GM12878 (cell line): ENCODE results near the gene KLHL7. TPM values are rescaled to one million over a fixed set of nuclear protein-coding genes. Genes with fewer than 3 reads are reported as not detected.

Source experiments
- BCL11A ChIP-seq: IDR thresholded peaks from 2 replicates; pipeline ENCODE4 v1.6.1; 2011; ENCODE audit warnings: low read depth, low read length
- BHLHE40 ChIP-seq, 2 experiments: fragments of 450-650 bp in 1 of 2; IDR thresholded peaks; 2 replicates each; pipeline ENCODE4 v1.6.1; 2011 to 2017; ENCODE audit warnings: low read depth in 2 of 2, borderline replicate concordance in 1 of 2, improper control_type of control experiment in 1 of 2, low read length in 1 of 2, mild to moderate bottlenecking in 1 of 2
- GABPA ChIP-seq: IDR thresholded peaks from 2 replicates; pipeline ENCODE4 v1.6.1; 2014; ENCODE audit warnings: antibody characterized with exemption, low read depth, mild to moderate bottlenecking, inconsistent platforms
- MYB ChIP-seq: fragments of 150-350 bp; IDR thresholded peaks from 2 replicates; pipeline ENCODE4 v1.6.1; 2014; ENCODE audit warnings: mild to moderate bottlenecking, low read depth, low read length, borderline replicate concordance
- NFYA ChIP-seq: IDR thresholded peaks from 2 replicates; pipeline ENCODE4 v1.6.1; 2011; ENCODE audit warnings: low read depth, mild to moderate bottlenecking, low read length, improper control_type of control experiment, borderline replicate concordance
- NR2C2 ChIP-seq: IDR thresholded peaks from 2 replicates; pipeline ENCODE4 v1.6.1; 2011; ENCODE audit warnings: borderline replicate concordance, low read depth; ENCODE audit not compliant: control insufficient read depth, insufficient read length
- NR2F1 ChIP-seq: fragments of 450-650 bp; conservative IDR thresholded peaks from 2 replicates; pipeline ENCODE4 v1.6.1; 2017; ENCODE audit warnings: mild to moderate bottlenecking
- SIX5 ChIP-seq: IDR thresholded peaks from 2 replicates; pipeline ENCODE4 v1.6.1; 2011; ENCODE audit warnings: mild to moderate bottlenecking, low read depth, low read length, moderate library complexity; ENCODE audit not compliant: severe bottlenecking
- SP1 ChIP-seq: IDR thresholded peaks from one replicate; pipeline ENCODE4 v1.6.1; 2011; ENCODE audit warnings: low read depth, low read length
- STAT3 ChIP-seq: IDR thresholded peaks from 2 replicates; pipeline ENCODE4 v1.6.1; 2011; ENCODE audit warnings: low read depth, low read length, improper control_type of control experiment
- polyA plus RNA-seq, 11 experiments: library from polyadenylated mRNA; depleted of rRNA in 4 of 11; unstranded in 6 of 11; stranded (reverse) in 5 of 11; fragments of >200 nt; fragmentation: Nextera tagmentation in 4 of 11; fragmentation: Illumina TruSeq in 1 of 11; extraction: Ambion mirVana in 4 of 11; extraction: Trizol in 1 of 11; gene quantifications; 1 replicate in 1 of 11; 2 replicates in 10 of 11; pipeline versions ENCODE4 v1.2.1 to v1.2.3, GENCODE V29; 2011 to 2016; ENCODE audit warnings: inconsistent platforms in 2 of 11, missing spikeins in 2 of 11, low read depth in 1 of 11
- total RNA-seq, 4 experiments: library from RNA; depleted of rRNA in 3 of 4; stranded (reverse); fragments of >200 nt in 3 of 4; fragmentation: Illumina TruSeq in 1 of 4; extraction: Trizol in 1 of 4; gene quantifications; 2 replicates each; pipeline versions ENCODE4 v1.2.1 to v1.2.3, GENCODE V29; 2013 to 2021
- TF ChIP-seq, protein P1 (sequence below): fragments of 450-650 bp; IDR thresholded peaks from 2 replicates; pipeline ENCODE4 v1.6.1; 2017; ENCODE audit warnings: mild to moderate bottlenecking, moderate library complexity
- TF ChIP-seq, protein P2 (sequence below): IDR thresholded peaks from 2 replicates; pipeline ENCODE4 v1.6.1; 2011; ENCODE audit warnings: borderline replicate concordance, low read depth, mild to moderate bottlenecking, moderate library complexity, low read length; ENCODE audit not compliant: insufficient read depth, poor library complexity, severe bottlenecking
- TF ChIP-seq, protein P3 (sequence below): fragments of 450-650 bp; formaldehyde crosslinking; IDR thresholded peaks from 2 replicates; pipeline ENCODE4 v1.4.0; 2020; ENCODE audit warnings: mild to moderate bottlenecking, moderate library complexity
- TF ChIP-seq, protein P4 (sequence below): fragments of 450-650 bp; IDR thresholded peaks from 2 replicates; pipeline ENCODE4 v1.6.1; 2014; ENCODE audit warnings: mild to moderate bottlenecking

KLHL7 gene
- total and polyA plus RNA-seq, 10 of the 15 experiments (the other 5 are each of a cell fraction or from before 2014, with no cell fraction given): 6.4 to 38.7 (median 20.9) TPM

DNA sequence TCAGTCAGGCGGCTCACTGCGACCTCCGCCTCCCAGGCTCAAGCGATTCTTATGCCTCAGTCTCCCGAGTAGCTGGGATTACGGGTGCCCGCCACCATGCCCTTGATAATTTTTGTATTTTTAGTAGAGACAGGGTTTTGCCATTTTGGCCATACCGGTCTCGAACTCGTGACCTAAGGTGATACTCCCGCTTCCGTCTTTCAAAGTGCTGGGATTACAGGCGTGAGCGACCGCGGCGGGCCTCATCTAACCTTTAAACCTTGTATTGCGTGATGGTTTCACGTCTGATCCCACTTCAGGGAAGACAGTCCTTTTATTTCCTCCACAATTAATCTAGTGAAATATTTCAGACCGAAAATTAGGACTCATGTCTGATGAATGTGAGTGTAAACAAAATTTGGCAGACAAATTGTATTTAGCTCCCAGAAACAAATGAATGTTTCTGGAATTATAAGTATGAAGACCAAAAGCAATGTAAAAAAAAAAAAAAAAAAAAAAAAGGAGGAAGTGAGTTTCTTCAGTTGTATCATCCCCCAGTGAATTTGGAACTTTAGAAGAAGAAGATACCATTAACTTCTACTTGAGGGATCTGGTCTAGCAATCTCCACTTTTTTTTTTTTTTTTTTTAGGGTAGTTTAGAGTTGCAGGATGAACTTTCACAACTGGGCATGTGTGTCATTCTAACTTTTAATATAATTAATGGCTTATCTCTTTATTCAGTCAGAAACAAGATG is 77.9 kb downstream of the KLHL7 start (continued):
- TF ChIP-seq, protein P1, sequence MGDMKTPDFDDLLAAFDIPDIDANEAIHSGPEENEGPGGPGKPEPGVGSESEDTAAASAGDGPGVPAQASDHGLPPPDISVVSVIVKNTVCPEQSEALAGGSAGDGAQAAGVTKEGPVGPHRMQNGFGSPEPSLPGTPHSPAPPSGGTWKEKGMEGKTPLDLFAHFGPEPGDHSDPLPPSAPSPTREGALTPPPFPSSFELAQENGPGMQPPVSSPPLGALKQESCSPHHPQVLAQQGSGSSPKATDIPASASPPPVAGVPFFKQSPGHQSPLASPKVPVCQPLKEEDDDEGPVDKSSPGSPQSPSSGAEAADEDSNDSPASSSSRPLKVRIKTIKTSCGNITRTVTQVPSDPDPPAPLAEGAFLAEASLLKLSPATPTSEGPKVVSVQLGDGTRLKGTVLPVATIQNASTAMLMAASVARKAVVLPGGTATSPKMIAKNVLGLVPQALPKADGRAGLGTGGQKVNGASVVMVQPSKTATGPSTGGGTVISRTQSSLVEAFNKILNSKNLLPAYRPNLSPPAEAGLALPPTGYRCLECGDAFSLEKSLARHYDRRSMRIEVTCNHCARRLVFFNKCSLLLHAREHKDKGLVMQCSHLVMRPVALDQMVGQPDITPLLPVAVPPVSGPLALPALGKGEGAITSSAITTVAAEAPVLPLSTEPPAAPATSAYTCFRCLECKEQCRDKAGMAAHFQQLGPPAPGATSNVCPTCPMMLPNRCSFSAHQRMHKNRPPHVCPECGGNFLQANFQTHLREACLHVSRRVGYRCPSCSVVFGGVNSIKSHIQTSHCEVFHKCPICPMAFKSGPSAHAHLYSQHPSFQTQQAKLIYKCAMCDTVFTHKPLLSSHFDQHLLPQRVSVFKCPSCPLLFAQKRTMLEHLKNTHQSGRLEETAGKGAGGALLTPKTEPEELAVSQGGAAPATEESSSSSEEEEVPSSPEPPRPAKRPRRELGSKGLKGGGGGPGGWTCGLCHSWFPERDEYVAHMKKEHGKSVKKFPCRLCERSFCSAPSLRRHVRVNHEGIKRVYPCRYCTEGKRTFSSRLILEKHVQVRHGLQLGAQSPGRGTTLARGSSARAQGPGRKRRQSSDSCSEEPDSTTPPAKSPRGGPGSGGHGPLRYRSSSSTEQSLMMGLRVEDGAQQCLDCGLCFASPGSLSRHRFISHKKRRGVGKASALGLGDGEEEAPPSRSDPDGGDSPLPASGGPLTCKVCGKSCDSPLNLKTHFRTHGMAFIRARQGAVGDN: no peak
- TF ChIP-seq SIX5: no peak
- TF ChIP-seq MYB: 0 out of 2 replicates have a peak, but pooled peaks have one; percentile 23
- no peak for TF ChIP-seq NFYA
- TF ChIP-seq NR2C2: no peak
- TF ChIP-seq, protein P2, sequence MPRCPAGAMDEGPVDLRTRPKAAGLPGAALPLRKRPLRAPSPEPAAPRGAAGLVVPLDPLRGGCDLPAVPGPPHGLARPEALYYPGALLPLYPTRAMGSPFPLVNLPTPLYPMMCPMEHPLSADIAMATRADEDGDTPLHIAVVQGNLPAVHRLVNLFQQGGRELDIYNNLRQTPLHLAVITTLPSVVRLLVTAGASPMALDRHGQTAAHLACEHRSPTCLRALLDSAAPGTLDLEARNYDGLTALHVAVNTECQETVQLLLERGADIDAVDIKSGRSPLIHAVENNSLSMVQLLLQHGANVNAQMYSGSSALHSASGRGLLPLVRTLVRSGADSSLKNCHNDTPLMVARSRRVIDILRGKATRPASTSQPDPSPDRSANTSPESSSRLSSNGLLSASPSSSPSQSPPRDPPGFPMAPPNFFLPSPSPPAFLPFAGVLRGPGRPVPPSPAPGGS: no peak
- TF ChIP-seq, protein P3, sequence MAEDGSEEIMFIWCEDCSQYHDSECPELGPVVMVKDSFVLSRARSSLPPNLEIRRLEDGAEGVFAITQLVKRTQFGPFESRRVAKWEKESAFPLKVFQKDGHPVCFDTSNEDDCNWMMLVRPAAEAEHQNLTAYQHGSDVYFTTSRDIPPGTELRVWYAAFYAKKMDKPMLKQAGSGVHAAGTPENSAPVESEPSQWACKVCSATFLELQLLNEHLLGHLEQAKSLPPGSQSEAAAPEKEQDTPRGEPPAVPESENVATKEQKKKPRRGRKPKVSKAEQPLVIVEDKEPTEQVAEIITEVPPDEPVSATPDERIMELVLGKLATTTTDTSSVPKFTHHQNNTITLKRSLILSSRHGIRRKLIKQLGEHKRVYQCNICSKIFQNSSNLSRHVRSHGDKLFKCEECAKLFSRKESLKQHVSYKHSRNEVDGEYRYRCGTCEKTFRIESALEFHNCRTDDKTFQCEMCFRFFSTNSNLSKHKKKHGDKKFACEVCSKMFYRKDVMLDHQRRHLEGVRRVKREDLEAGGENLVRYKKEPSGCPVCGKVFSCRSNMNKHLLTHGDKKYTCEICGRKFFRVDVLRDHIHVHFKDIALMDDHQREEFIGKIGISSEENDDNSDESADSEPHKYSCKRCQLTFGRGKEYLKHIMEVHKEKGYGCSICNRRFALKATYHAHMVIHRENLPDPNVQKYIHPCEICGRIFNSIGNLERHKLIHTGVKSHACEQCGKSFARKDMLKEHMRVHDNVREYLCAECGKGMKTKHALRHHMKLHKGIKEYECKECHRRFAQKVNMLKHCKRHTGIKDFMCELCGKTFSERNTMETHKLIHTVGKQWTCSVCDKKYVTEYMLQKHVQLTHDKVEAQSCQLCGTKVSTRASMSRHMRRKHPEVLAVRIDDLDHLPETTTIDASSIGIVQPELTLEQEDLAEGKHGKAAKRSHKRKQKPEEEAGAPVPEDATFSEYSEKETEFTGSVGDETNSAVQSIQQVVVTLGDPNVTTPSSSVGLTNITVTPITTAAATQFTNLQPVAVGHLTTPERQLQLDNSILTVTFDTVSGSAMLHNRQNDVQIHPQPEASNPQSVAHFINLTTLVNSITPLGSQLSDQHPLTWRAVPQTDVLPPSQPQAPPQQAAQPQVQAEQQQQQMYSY (CRISPR knock-in tag): no peak
- TF ChIP-seq STAT3: no peak
- TF ChIP-seq SP1: no peak
- TF ChIP-seq, protein P4, sequence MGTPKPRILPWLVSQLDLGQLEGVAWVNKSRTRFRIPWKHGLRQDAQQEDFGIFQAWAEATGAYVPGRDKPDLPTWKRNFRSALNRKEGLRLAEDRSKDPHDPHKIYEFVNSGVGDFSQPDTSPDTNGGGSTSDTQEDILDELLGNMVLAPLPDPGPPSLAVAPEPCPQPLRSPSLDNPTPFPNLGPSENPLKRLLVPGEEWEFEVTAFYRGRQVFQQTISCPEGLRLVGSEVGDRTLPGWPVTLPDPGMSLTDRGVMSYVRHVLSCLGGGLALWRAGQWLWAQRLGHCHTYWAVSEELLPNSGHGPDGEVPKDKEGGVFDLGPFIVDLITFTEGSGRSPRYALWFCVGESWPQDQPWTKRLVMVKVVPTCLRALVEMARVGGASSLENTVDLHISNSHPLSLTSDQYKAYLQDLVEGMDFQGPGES: no peak
- TF ChIP-seq GABPA: no peak
- peak; percentile 52 for TF ChIP-seq NR2F1
- no peak for TF ChIP-seq BCL11A
- no peak for TF ChIP-seq BHLHE40 (IDR thresholded peaks at IDR 0.05; ENCODE audit: borderline replicate concordance in 1 of 2, low read depth in 2 of 2, low read length in 1 of 2)
